H1 (cell line): ENCODE data around the gene PSD2. TPM values are rescaled to one million over a fixed set of nuclear protein-coding genes. Genes with fewer than 3 reads are reported as not detected.

ENCODE experiments used
- CTCF ChIA-PET: fragments of 300-600 bp; sonication (Branson Sonifier 250); formaldehyde crosslinking; loops from one replicate; lab custom pipeline; 2021; ENCODE audit not compliant: partially characterized antibody; lab: Charles Lee
- POLR2A ChIA-PET: fragments of 300-600 bp; sonication (Branson Sonifier 250); formaldehyde crosslinking; loops from one replicate; lab custom pipeline; 2021; ENCODE audit warnings: inconsistent platforms; ENCODE audit not compliant: partially characterized antibody; lab: Charles Lee
- DNase-seq, 2 experiments: peaks; one replicate each; pipeline versions ENCODE4 v3.0.0 to v3.0.0-alpha.2; 2010 to 2022; ENCODE audit warnings: low spot score in 2 of 2, low read depth in 1 of 2, mixed read lengths in 1 of 2
- FAIRE-seq: peaks from 2 replicates; lab custom pipeline; 2011; peaks lifted over from hg19 to GRCh38; lab: Jason Lieb, UNC
- H2AFZ ChIP-seq: 2 replicates; pipeline ENCODE4 v1.8.1; 2012; ENCODE audit warnings: low read length, inconsistent platforms
- H2AK5ac ChIP-seq: 2 replicates; pipeline ENCODE4 v1.6.1; 2013; ENCODE audit warnings: low read depth, low read length
- H2BK120ac ChIP-seq: replicated peaks from 2 replicates; pipeline ENCODE3; 2013; ENCODE audit warnings: low read depth, low read length, inconsistent platforms
- H2BK12ac ChIP-seq: 2 replicates; pipeline ENCODE4 v1.6.1; 2013; ENCODE audit warnings: low read depth, low read length
- H2BK15ac ChIP-seq: 2 replicates; pipeline ENCODE4 v1.6.1; 2013; ENCODE audit warnings: low read length
- H2BK20ac ChIP-seq: 2 replicates; pipeline ENCODE4 v1.6.1; 2013; ENCODE audit warnings: low read length
- H2BK5ac ChIP-seq: 2 replicates; pipeline ENCODE4 v1.6.1; 2013; ENCODE audit warnings: low read depth, low read length
- H3K14ac ChIP-seq: 2 replicates; pipeline ENCODE4 v1.6.1; 2013; ENCODE audit warnings: inconsistent platforms; ENCODE audit not compliant: insufficient read length
- H3K18ac ChIP-seq: 2 replicates; pipeline ENCODE4 v1.6.1; 2013; ENCODE audit warnings: low read length; ENCODE audit errors: extremely low read depth
- H3K23ac ChIP-seq: 2 replicates; pipeline ENCODE4 v1.6.1; 2013; ENCODE audit warnings: inconsistent platforms; ENCODE audit not compliant: insufficient read length
- H3K23me2 ChIP-seq: 2 replicates; pipeline ENCODE4 v1.6.1; 2013; ENCODE audit warnings: low read depth, low read length
- H3K27ac ChIP-seq: 2 replicates; pipeline ENCODE4 v1.6.1; 2011; ENCODE audit warnings: low read depth, low read length, inconsistent platforms
- H3K27me3 ChIP-seq, 4 experiments: replicated peaks in 1 of 4; 1 replicate in 1 of 4; 2 replicates in 3 of 4; pipeline versions ENCODE4 v1.6.1 to v1.8.1; 2011 to 2013; ENCODE audit warnings: low read length in 3 of 4, mild to moderate bottlenecking in 3 of 4, inconsistent platforms in 2 of 4, mixed read lengths in 2 of 4, moderate library complexity in 1 of 4; ENCODE audit not compliant: control insufficient read depth in 3 of 4, insufficient read depth in 3 of 4; ENCODE audit errors: extremely low read depth in 1 of 4
- H3K36me3 ChIP-seq, 4 experiments: 2 replicates each; pipeline versions ENCODE4 v1.6.1 to v1.8.1; 2011 to 2013; ENCODE audit warnings: mild to moderate bottlenecking in 4 of 4, low read length in 3 of 4, moderate library complexity in 2 of 4, control low read depth in 1 of 4, inconsistent platforms in 1 of 4; ENCODE audit not compliant: insufficient read depth in 4 of 4, control insufficient read depth in 2 of 4
- H3K4ac ChIP-seq: replicated peaks from 2 replicates; pipeline ENCODE3; 2013; ENCODE audit warnings: low read length, low read depth, mixed read lengths, inconsistent platforms; ENCODE audit not compliant: insufficient read length
- H3K4me1 ChIP-seq, 4 experiments: replicated peaks in 1 of 4; 1 replicate in 1 of 4; 2 replicates in 3 of 4; pipeline versions ENCODE4 v1.6.1 to v1.8.1; 2011 to 2013; ENCODE audit warnings: low read length in 3 of 4, inconsistent platforms in 2 of 4, mixed read lengths in 1 of 4; ENCODE audit not compliant: insufficient read depth in 4 of 4, control insufficient read depth in 3 of 4
- H3K4me2 ChIP-seq, 2 experiments: 2 replicates each; pipeline versions ENCODE4 v1.6.1 to v1.8.1; 2011 to 2013; ENCODE audit warnings: low read depth in 2 of 2, low read length in 2 of 2, control low read depth in 1 of 2, inconsistent platforms in 1 of 2, mild to moderate bottlenecking in 1 of 2; ENCODE audit not compliant: insufficient read depth in 1 of 2
- H3K4me3 ChIP-seq, 4 experiments: fragments of 200-600, 300-600 bp in 1 of 4; sonication (generic), shearing (Covaris generic), sonication (Bioruptor Twin) in 1 of 4; 2 replicates each; pipeline versions ENCODE4 v1.5.1 to v1.8.1; 2011 to 2016; ENCODE audit warnings: low read length in 4 of 4, low read depth in 3 of 4, control low read depth in 2 of 4, inconsistent platforms in 2 of 4, mild to moderate bottlenecking in 2 of 4, mixed read lengths in 1 of 4, moderate library complexity in 1 of 4; ENCODE audit not compliant: insufficient read depth in 2 of 4; ENCODE audit errors: extremely low read depth in 1 of 4
- H3K56ac ChIP-seq: replicated peaks from 2 replicates; pipeline ENCODE3; 2013; ENCODE audit warnings: low read depth, mild to moderate bottlenecking, mixed read lengths, low read length, inconsistent platforms; ENCODE audit not compliant: insufficient read length
- H3K79me1 ChIP-seq: 2 replicates; pipeline ENCODE4 v1.6.1; 2013; ENCODE audit warnings: low read depth, low read length, control low read depth
- H3K79me2 ChIP-seq, 2 experiments: 2 replicates each; pipeline versions ENCODE4 v1.6.1 to v1.8.1; 2012 to 2013; ENCODE audit warnings: low read length in 2 of 2, mild to moderate bottlenecking in 2 of 2, inconsistent platforms in 1 of 2; ENCODE audit not compliant: insufficient read depth in 2 of 2, control insufficient read depth in 1 of 2
- H3K9ac ChIP-seq, 4 experiments: replicated peaks in 1 of 4; 1 replicate in 1 of 4; 2 replicates in 3 of 4; pipeline versions ENCODE4 v1.6.1 to v1.8.1; 2011 to 2013; ENCODE audit warnings: low read depth in 3 of 4, low read length in 3 of 4, control low read depth in 2 of 4, mild to moderate bottlenecking in 2 of 4, moderate library complexity in 2 of 4, inconsistent platforms in 1 of 4; ENCODE audit errors: extremely low read depth in 1 of 4
- H3K9me3 ChIP-seq, 2 experiments: 2 replicates each; pipeline versions ENCODE4 v1.6.1 to v1.8.1; 2012 to 2013; ENCODE audit warnings: mild to moderate bottlenecking in 2 of 2, moderate library complexity in 2 of 2, control low read depth in 1 of 2, inconsistent platforms in 1 of 2, low read depth in 1 of 2, low read length in 1 of 2, mixed read lengths in 1 of 2; ENCODE audit not compliant: insufficient read depth in 2 of 2
- H4K20me1 ChIP-seq, 2 experiments: replicated peaks in 1 of 2; 2 replicates each; pipeline versions ENCODE3 to v1.8.1; 2011 to 2013; ENCODE audit warnings: inconsistent platforms in 2 of 2, low read length in 2 of 2, mild to moderate bottlenecking in 1 of 2; ENCODE audit not compliant: insufficient read depth in 2 of 2, control insufficient read depth in 1 of 2
- H4K5ac ChIP-seq: 2 replicates; pipeline ENCODE4 v1.6.1; 2013; ENCODE audit warnings: low read length, low read depth, mixed read lengths, inconsistent platforms; ENCODE audit not compliant: insufficient read length
- H4K8ac ChIP-seq: 2 replicates; pipeline ENCODE4 v1.8.0; 2013; ENCODE audit warnings: mild to moderate bottlenecking, moderate library complexity, low read length, inconsistent platforms; ENCODE audit not compliant: insufficient read depth; ENCODE audit errors: extremely low read depth
- H4K91ac ChIP-seq: replicated peaks from 2 replicates; pipeline ENCODE3; 2013; ENCODE audit warnings: low read length, mixed read lengths, inconsistent platforms; ENCODE audit not compliant: insufficient read length
- ASH2L ChIP-seq: fragments of 200-600, 300-600 bp; sonication (generic); IDR thresholded peaks from one replicate; pipeline ENCODE4 v1.7.1; 2017; ENCODE audit warnings: low read length
- ATF2 ChIP-seq: IDR thresholded peaks from 2 replicates; pipeline ENCODE4 v1.6.1; 2012; ENCODE audit warnings: low read length, inconsistent platforms
- EZH2 ChIP-seq: fragments of 200-600 bp; sonication (generic); IDR thresholded peaks from 2 replicates; pipeline ENCODE4 v1.7.1; 2012; ENCODE audit warnings: low read depth, mild to moderate bottlenecking, moderate library complexity, low read length, inconsistent platforms; ENCODE audit not compliant: severe bottlenecking
- KDM1A ChIP-seq: fragments of 200-600, 300-600 bp; sonication (generic); IDR thresholded peaks from 2 replicates; pipeline ENCODE4 v1.7.1; 2016; ENCODE audit warnings: mild to moderate bottlenecking, low read length, borderline replicate concordance
- MAFK ChIP-seq: IDR thresholded peaks from 2 replicates; pipeline ENCODE4 v1.6.1; 2012; ENCODE audit warnings: low read depth, mild to moderate bottlenecking, improper control_type of control experiment, low read length
- RAD21 ChIP-seq, 2 experiments: IDR thresholded peaks in 1 of 2; conservative IDR thresholded peaks in 1 of 2; 2 replicates each; pipeline ENCODE4 v1.6.1; 2011; ENCODE audit warnings: low read depth in 2 of 2, low read length in 2 of 2, improper control_type of control experiment in 1 of 2, inconsistent platforms in 1 of 2, mild to moderate bottlenecking in 1 of 2, moderate library complexity in 1 of 2
- SIX5 ChIP-seq: IDR thresholded peaks from 2 replicates; pipeline ENCODE4 v1.6.1; 2011; ENCODE audit warnings: mild to moderate bottlenecking, low read depth, low read length
- SP1 ChIP-seq: IDR thresholded peaks from 2 replicates; pipeline ENCODE4 v1.6.1; 2011; ENCODE audit warnings: low read depth, low read length
- SUZ12 ChIP-seq: fragments of 200-600 bp; sonication (generic); IDR thresholded peaks from 2 replicates; pipeline ENCODE4 v1.6.1; 2012; ENCODE audit warnings: mild to moderate bottlenecking, inconsistent platforms, low read length, moderate library complexity, mixed read lengths
- TEAD4 ChIP-seq: IDR thresholded peaks from 2 replicates; pipeline ENCODE4 v1.6.1; 2012; ENCODE audit warnings: low read depth, low read length, inconsistent platforms, mixed read lengths
- USF2 ChIP-seq: IDR thresholded peaks from 2 replicates; pipeline ENCODE4 v1.6.1; 2011; ENCODE audit warnings: low read length, improper control_type of control experiment
- WGBS, 2 experiments: shearing (Covaris generic) in 1 of 2; methylation state at CpG; one replicate each; pipeline versions ENCODE4 v1.1.6 to v1.1.7; 2013 to 2015; ENCODE audit warnings: low lambda C conversion rate in 2 of 2, mixed read lengths in 2 of 2, inconsistent platforms in 1 of 2, low coverage in 1 of 2, missing lambda C conversion rate in 1 of 2; ENCODE audit not compliant: insufficient replicate concordance in 2 of 2, insufficient coverage in 1 of 2, insufficient read length in 1 of 2; ENCODE audit errors: extremely low coverage in 1 of 2, missing lambda C conversion rate in 1 of 2; 5-methylcytosine and 5-hydroxymethylcytosine counted together
- polyA plus RNA-seq, 7 experiments: library from polyadenylated mRNA; depleted of rRNA in 3 of 7; stranded (reverse) in 5 of 7; unstranded in 2 of 7; fragments of >200 nt in 5 of 7; fragments of 200-250 nt in 2 of 7; gene quantifications; 1 replicate in 5 of 7; 2 replicates in 1 of 7; 4 replicates in 1 of 7; pipeline versions ENCODE4 v1.2.1 to v1.2.3, GENCODE V29; 2011 to 2013; ENCODE audit warnings: missing spikeins in 2 of 7, mixed read lengths in 2 of 7
- total RNA-seq: library from RNA; stranded (reverse); fragmentation: NEBNext Ultra II Directional; extraction: Animal tissue kit (Norgen Biotek cat#: 25700); gene quantifications from 2 replicates; pipeline ENCODE4 v1.2.1, GENCODE V29; 2021

PSD2 gene
- total and polyA plus RNA-seq, 2 of the 8 experiments (the other 6 are each of a cell fraction or from before 2014, with no cell fraction given) = 0.06 to 0.14 TPM

- Histone ChIP-seq H3K79me2 (no peaks in the 10 kb centered on the region), H3K9ac (no peak overlapping the region), H2BK5ac (no peak overlapping the region), H3K56ac (no peak overlapping the region), H3K23me2 (peaks cover 7% of the 10 kb centered on the region; the same call in 1 of the 2 replicates), H3K27ac (no peak overlapping the region), H3K23ac (no peak overlapping the region), H4K5ac (no peak overlapping the region), H3K4me1 (peaks cover 2 to 7% (median 2%) of the 10 kb centered on the region in 4 experiments; a peak in 3 of 7 replicates), H3K4me3 (no peak overlapping the region), H4K91ac (no peak overlapping the region), H3K18ac (no peak overlapping the region), H3K14ac (no peak overlapping the region), H3K4me2 (no peak overlapping the region; a peak in 1 of 4 replicates), H4K20me1 (no peaks in the 10 kb centered on the region), H2BK12ac (no peak overlapping the region), H3K4ac (no peak overlapping the region), H3K9me3 (no peaks in the 10 kb centered on the region), H2AK5ac (no peak overlapping the region), H2BK20ac (peak overlapping the region; percentile 9; the same call in 1 of the 2 replicates), H3K79me1 (no peaks in the 10 kb centered on the region), H3K36me3 (no peaks in the 10 kb centered on the region), H4K8ac (no peak overlapping the region), H2BK15ac (no peak overlapping the region), H3K27me3 (peaks cover 41 to 69% (median 61%) of the 10 kb centered on the region in 4 experiments), H2AFZ (no peak overlapping the region), H2BK120ac (no peak overlapping the region)
- ChIA-PET POLR2A (interaction anchor here (1.2 to 1.3 kb wide), 2 partner anchors 10 to 26 kb away, joined by 3 read pairs; no protein-coding TSS in a partner anchor), CTCF (interaction anchor here (0.6 to 5.6 kb wide), 19 partner anchors 9 to 171 kb away, joined by 3 to 49 read pairs (median 7); no protein-coding TSS in a partner anchor)
- WGBS, 2 experiments = 79% methylated on average over 3 of the region's 3 CpGs; no CpG with 5 or more reads in 1 of the 2 experiments
- DNase-seq = no peak
- no peak for FAIRE-seq
- TF ChIP-seq EZH2 (no peak), ASH2L (no peak), SUZ12 (no peak), TEAD4 (no peak), SIX5 (no peak), KDM1A (no peak), ATF2 (no peak), SP1 (no peak), MAFK (no peak), USF2 (no peak), RAD21 (IDR thresholded peaks at IDR 0.05 in 1 of 2, conservative IDR thresholded peaks at IDR 0.05 in 1 of 2; ENCODE audit: low read depth in 2 of 2, low read length in 2 of 2) (no peak)
Observed at GRCh38 chr5:139797335-139797734, 1.7 kb downstream of the PSD2 start.
